Measurements from ENCODE around the gene EEF1G. TPM values are rescaled to one million over a fixed set of nuclear protein-coding genes. Genes with fewer than 3 reads are reported as not detected.
"Not testable (repeated sequence)": the region's sequence is repeated elsewhere in the genome, so short reads cannot be mapped to it uniquely, and the experiment has no call there.

Gene EEF1G
- total RNA-seq, 2 donors from 2014 or later = 1,690 to 1,865 TPM

- Mint-ChIP-seq H3K27me3 (no peaks in the 10 kb centered on the region), H3K9me3 (no peaks in the 10 kb centered on the region), H3K4me3 (peak overlapping the region; percentile 92), H3K36me3 (ENCODE audit: low read depth) (peaks cover 97% of the 10 kb centered on the region), H3K4me1 (peaks cover 65% of the 10 kb centered on the region), H3K27ac (peak overlapping the region; percentile 99)
- ATAC-seq (replicated peaks) = no peak
Measured at GRCh38 chr11:62558669-62559068, 15.0 kb downstream of the EEF1G start.

GRCh38 chr11:62556875-62557631 is 16.6 kb downstream of the EEF1G start:
- peak; percentile 34 for ATAC-seq (replicated peaks)
- peak overlapping the region; percentile 99 for H3K27ac Mint-ChIP-seq
- no peaks in the 10 kb centered on the region for H3K9me3 Mint-ChIP-seq
- H3K4me3 Mint-ChIP-seq = peak overlapping the region; percentile 92
- peaks cover 78% of the 10 kb centered on the region for H3K4me1 Mint-ChIP-seq
- no peaks in the 10 kb centered on the region for H3K27me3 Mint-ChIP-seq
- H3K36me3 Mint-ChIP-seq (ENCODE audit: low read depth) = peaks cover 94% of the 10 kb centered on the region

GRCh38 chr11:62556108-62556874 is 17.4 kb downstream of the EEF1G start:
- ATAC-seq (replicated peaks) = peak; percentile 56
- H3K27ac Mint-ChIP-seq = peak overlapping the region; percentile 99
- H3K4me1 Mint-ChIP-seq = peaks cover 80% of the 10 kb centered on the region
- H3K9me3 Mint-ChIP-seq = no peaks in the 10 kb centered on the region
- peaks cover 93% of the 10 kb centered on the region for H3K36me3 Mint-ChIP-seq (ENCODE audit: low read depth)
- H3K4me3 Mint-ChIP-seq = peak overlapping the region; percentile 92
- H3K27me3 Mint-ChIP-seq = no peaks in the 10 kb centered on the region

- no peaks in the 10 kb centered on the region for H3K27me3 Mint-ChIP-seq
- peak overlapping the region; percentile 92 for H3K4me3 Mint-ChIP-seq
- H3K36me3 Mint-ChIP-seq (ENCODE audit: low read depth) = peaks cover 86% of the 10 kb centered on the region
- peaks cover 81% of the 10 kb centered on the region for H3K4me1 Mint-ChIP-seq
- ATAC-seq (replicated peaks) = peak; percentile 17
- H3K27ac Mint-ChIP-seq = peak overlapping the region; percentile 99
- H3K9me3 Mint-ChIP-seq = no peaks in the 10 kb centered on the region
Measured at GRCh38 chr11:62555464-62556107, 18.1 kb downstream of the EEF1G start.

GRCh38 chr11:62554387-62555167 is 19.1 kb downstream of the EEF1G start:
- Mint-ChIP-seq H3K9me3 (no peaks in the 10 kb centered on the region), H3K27ac (peak overlapping the region; percentile 99), H3K36me3 (ENCODE audit: low read depth) (peaks cover 76% of the 10 kb centered on the region), H3K4me1 (peaks cover 71% of the 10 kb centered on the region), H3K4me3 (peak overlapping the region; percentile 92), H3K27me3 (no peaks in the 10 kb centered on the region)
- no peak for ATAC-seq (replicated peaks)

GRCh38 chr11:62553839-62554361 is 19.8 kb downstream of the EEF1G start:
- H3K4me1 Mint-ChIP-seq = peaks cover 65% of the 10 kb centered on the region
- peak overlapping the region; percentile 99 for H3K27ac Mint-ChIP-seq
- peak overlapping the region; percentile 92 for H3K4me3 Mint-ChIP-seq
- no peaks in the 10 kb centered on the region for H3K9me3 Mint-ChIP-seq
- no peak for ATAC-seq (replicated peaks)
- H3K36me3 Mint-ChIP-seq (ENCODE audit: low read depth) = peaks cover 69% of the 10 kb centered on the region
- H3K27me3 Mint-ChIP-seq = no peaks in the 10 kb centered on the region

- peaks cover 63% of the 10 kb centered on the region for H3K36me3 Mint-ChIP-seq (ENCODE audit: low read depth)
- no peaks in the 10 kb centered on the region for H3K27me3 Mint-ChIP-seq
- peak overlapping the region; percentile 92 for H3K4me3 Mint-ChIP-seq
- H3K9me3 Mint-ChIP-seq = no peaks in the 10 kb centered on the region
- peak overlapping the region; percentile 99 for H3K27ac Mint-ChIP-seq
- H3K4me1 Mint-ChIP-seq = peaks cover 66% of the 10 kb centered on the region
- peak; percentile 34 for ATAC-seq (replicated peaks)
Measured at GRCh38 chr11:62553080-62553838, 20.4 kb downstream of the EEF1G start.

- no peak for ATAC-seq (replicated peaks)
- Mint-ChIP-seq H3K9me3 (no peaks in the 10 kb centered on the region), H3K36me3 (ENCODE audit: low read depth) (peaks cover 56% of the 10 kb centered on the region), H3K4me1 (peaks cover 73% of the 10 kb centered on the region), H3K27me3 (no peaks in the 10 kb centered on the region), H3K27ac (peak overlapping the region; percentile 99), H3K4me3 (peak overlapping the region; percentile 92)
Measured at GRCh38 chr11:62552485-62553079, 21.1 kb downstream of the EEF1G start.

- H3K9me3 Mint-ChIP-seq = not testable (repeated sequence)
- peak overlapping the region; percentile 99 for H3K27ac Mint-ChIP-seq
Measured at GRCh38 chr11:62550478-62550877, 23.2 kb downstream of the EEF1G start.

GRCh38 chr11:62548545-62549335 is 25.0 kb downstream of the EEF1G start:
- peak overlapping the region; percentile 57 for H3K27ac Mint-ChIP-seq
- no peak overlapping the region for H3K4me3 Mint-ChIP-seq
- no peaks in the 10 kb centered on the region for H3K9me3 Mint-ChIP-seq
- H3K36me3 Mint-ChIP-seq (ENCODE audit: low read depth) = peaks cover 45% of the 10 kb centered on the region
- ATAC-seq (replicated peaks) = no peak
- no peaks in the 10 kb centered on the region for H3K27me3 Mint-ChIP-seq
- peaks cover 40% of the 10 kb centered on the region for H3K4me1 Mint-ChIP-seq

More at GRCh38 chr11:62550478-62550877, 23.2 kb downstream of the EEF1G start:
- Mint-ChIP-seq H3K36me3 (ENCODE audit: low read depth) (peaks cover 43% of the 10 kb centered on the region), H3K4me1 (peaks cover 54% of the 10 kb centered on the region), H3K4me3 (peak overlapping the region; percentile 92)
- not testable (repeated sequence) for H3K27me3 Mint-ChIP-seq; ATAC-seq (replicated peaks)

- no peaks in the 10 kb centered on the region for H3K27me3 Mint-ChIP-seq
- no peak for ATAC-seq (replicated peaks)
- H3K9me3 Mint-ChIP-seq = no peaks in the 10 kb centered on the region
- peaks cover 48% of the 10 kb centered on the region for H3K36me3 Mint-ChIP-seq (ENCODE audit: low read depth)
- H3K27ac Mint-ChIP-seq = peak overlapping the region; percentile 57
- peaks cover 38% of the 10 kb centered on the region for H3K4me1 Mint-ChIP-seq
- peak overlapping the region; percentile 94 for H3K4me3 Mint-ChIP-seq
Measured at GRCh38 chr11:62547691-62548281, 25.9 kb downstream of the EEF1G start.
